B cell (primary cell): ENCODE data around the gene GPRIN2. TPM values are rescaled to one million over a fixed set of nuclear protein-coding genes. Genes with fewer than 3 reads are reported as not detected.

Experiments
- ATAC-seq: fragments of 200-7000 bp; cut with Tn5 transposase; one replicate; pipeline ENCODE4 v1.10.0; 2021; ENCODE audit warnings: low read depth, mild to moderate bottlenecking, moderate number of reproducible peaks, moderate library complexity
- CTCF ChIA-PET: fragments of 350-600 bp; sonication (Branson Sonifier 250); formaldehyde crosslinking; loops from one replicate; lab custom pipeline; 2021; ENCODE audit warnings: antibody characterized with exemption, inconsistent platforms; lab: Charles Lee
- POLR2A ChIA-PET: fragments of 350-600 bp; sonication (Branson Sonifier 250); formaldehyde crosslinking; loops from one replicate; lab custom pipeline; 2021; ENCODE audit warnings: antibody characterized with exemption; lab: Charles Lee
- DNase-seq: peaks from one replicate; pipeline ENCODE4 v3.0.0; 2013
- H2AFZ ChIP-seq: 2 replicates; pipeline ENCODE4 v1.6.1; 2012; ENCODE audit warnings: mild to moderate bottlenecking, low read depth, low read length; ENCODE audit not compliant: insufficient read depth, poor library complexity, severe bottlenecking
- H3K27ac ChIP-seq, 2 donors: 1 replicate in 1 of 2; 2 replicates in 1 of 2; pipeline ENCODE4 v1.5.1; 2012 to 2013; ENCODE audit warnings: low read length in 2 of 2, mild to moderate bottlenecking in 2 of 2, moderate library complexity in 1 of 2
- H3K27me3 ChIP-seq, 4 experiments: fragments of 200-600 bp in 1 of 4; sonication (generic) in 1 of 4; replicated peaks in 1 of 4; 1 replicate in 2 of 4; 2 replicates in 2 of 4; pipeline versions ENCODE4 v1.6.1 to v1.7.0; 2013 to 2016; ENCODE audit warnings: low read length in 3 of 4, mild to moderate bottlenecking in 2 of 4, mixed read lengths in 1 of 4, moderate library complexity in 1 of 4; ENCODE audit not compliant: insufficient read depth in 4 of 4, control insufficient read depth in 3 of 4; ENCODE audit errors: control extremely low read depth in 1 of 4
- H3K36me3 ChIP-seq, 2 experiments: replicated peaks in 1 of 2; 1 replicate in 1 of 2; 2 replicates in 1 of 2; pipeline versions ENCODE4 v1.6.1 to v1.7.1; 2013; ENCODE audit warnings: low read length in 1 of 2; ENCODE audit not compliant: insufficient read depth in 2 of 2, control insufficient read depth in 1 of 2; ENCODE audit errors: control extremely low read depth in 1 of 2, extremely low read depth in 1 of 2
- H3K4me1 ChIP-seq, 2 donors: fragments of 200-600 bp in 1 of 2; sonication (generic) in 1 of 2; 1 replicate in 1 of 2; 2 replicates in 1 of 2; pipeline versions ENCODE4 v1.5.1 to v1.6.1; 2013 to 2017; ENCODE audit warnings: low read length in 2 of 2; ENCODE audit not compliant: control insufficient read depth in 2 of 2, insufficient read depth in 2 of 2
- H3K4me2 ChIP-seq: replicated peaks from 2 replicates; pipeline ENCODE3; 2012; ENCODE audit warnings: mild to moderate bottlenecking, low read depth, low read length; ENCODE audit not compliant: poor library complexity, severe bottlenecking
- H3K4me3 ChIP-seq, 5 experiments: fragments of 200-600 bp in 1 of 5; sonication (generic) in 1 of 5; 1 replicate in 3 of 5; 2 replicates in 2 of 5; pipeline versions ENCODE4 v1.5.1 to v1.7.0; 2011 to 2016; ENCODE audit warnings: low read length in 4 of 5, mild to moderate bottlenecking in 4 of 5, low read depth in 2 of 5, control low read depth in 1 of 5, moderate library complexity in 1 of 5; ENCODE audit not compliant: insufficient read depth in 1 of 5; ENCODE audit errors: control extremely low read depth in 1 of 5, extremely low read depth in 1 of 5
- H3K79me2 ChIP-seq: fragments of 200-600 bp; sonication (generic); one replicate; pipeline ENCODE4 v1.6.0; 2016; ENCODE audit warnings: low read length; ENCODE audit not compliant: control insufficient read depth, insufficient read depth
- H3K9ac ChIP-seq: fragments of 200-600 bp; sonication (generic); 2 replicates; pipeline ENCODE4 v1.6.1; 2017; ENCODE audit warnings: mild to moderate bottlenecking, low read length, moderate library complexity
- H3K9me3 ChIP-seq, 3 donors: one replicate each; pipeline versions ENCODE4 v1.6.1 to v1.7.1; 2013; ENCODE audit warnings: low read length in 2 of 3; ENCODE audit not compliant: control insufficient read depth in 2 of 3, insufficient read depth in 1 of 3; ENCODE audit errors: control extremely low read depth in 1 of 3
- H4K20me1 ChIP-seq: 2 replicates; pipeline ENCODE4 v1.6.0; 2012; ENCODE audit warnings: mild to moderate bottlenecking, low read length; ENCODE audit not compliant: insufficient read depth, control insufficient read depth, poor library complexity, severe bottlenecking
- H3K27ac Mint-ChIP-seq: one replicate; pipeline ENCODE4 v1.8.0; 2021; ENCODE audit warnings: mixed read lengths
- H3K27me3 Mint-ChIP-seq: one replicate; pipeline ENCODE4 v1.8.0; 2021; ENCODE audit warnings: mixed read lengths
- H3K4me1 Mint-ChIP-seq: one replicate; pipeline ENCODE4 v1.8.0; 2021; ENCODE audit warnings: mixed read lengths
- H3K4me3 Mint-ChIP-seq: one replicate; pipeline ENCODE4 v1.8.0; 2021; ENCODE audit warnings: mixed read lengths
- H3K9me3 Mint-ChIP-seq: one replicate; pipeline ENCODE4 v1.8.0; 2022; ENCODE audit warnings: mixed read lengths; ENCODE audit not compliant: insufficient read depth
- EZH2 ChIP-seq: IDR thresholded peaks from 2 replicates; pipeline ENCODE4 v1.6.1; 2012; ENCODE audit warnings: borderline replicate concordance, low read depth, mild to moderate bottlenecking, moderate library complexity, low read length; ENCODE audit not compliant: insufficient read depth, poor library complexity, severe bottlenecking
- WGBS: methylation state at CpG from one replicate; pipeline ENCODE4 v1.1.5; 2013; ENCODE audit warnings: missing lambda C conversion rate; ENCODE audit not compliant: insufficient coverage; 5-methylcytosine and 5-hydroxymethylcytosine counted together
- intact Hi-C: fragments of 100-400 bp; cut with micrococcal nuclease; formaldehyde crosslinking; loops from one replicate; pipeline ENCODE4 v1.10.0; 2022
- polyA plus RNA-seq: library from polyadenylated mRNA; depleted of rRNA; stranded (reverse); fragments of >200 nt; gene quantifications from 2 replicates; pipeline ENCODE4 v1.2.3, GENCODE V29; 2012
- total RNA-seq, 2 donors: library from RNA; stranded (reverse); fragments of 120-200 nt in 1 of 2; gene quantifications; 1 replicate in 1 of 2; 2 replicates in 1 of 2; pipeline versions ENCODE4 v1.2.3 to v1.2.4, GENCODE V29; 2013 to 2022
- TF ChIP-seq, protein P1 (sequence below): fragments of 200-600 bp; IDR thresholded peaks from one replicate; pipeline ENCODE4 v1.8.0; 2022; ENCODE audit warnings: antibody characterized with exemption, mild to moderate bottlenecking

The GPRIN2 gene
- total and polyA plus RNA-seq, 2 donors (not counting 1 experiment from before 2014, with no cell fraction given), result not detected

DNA sequence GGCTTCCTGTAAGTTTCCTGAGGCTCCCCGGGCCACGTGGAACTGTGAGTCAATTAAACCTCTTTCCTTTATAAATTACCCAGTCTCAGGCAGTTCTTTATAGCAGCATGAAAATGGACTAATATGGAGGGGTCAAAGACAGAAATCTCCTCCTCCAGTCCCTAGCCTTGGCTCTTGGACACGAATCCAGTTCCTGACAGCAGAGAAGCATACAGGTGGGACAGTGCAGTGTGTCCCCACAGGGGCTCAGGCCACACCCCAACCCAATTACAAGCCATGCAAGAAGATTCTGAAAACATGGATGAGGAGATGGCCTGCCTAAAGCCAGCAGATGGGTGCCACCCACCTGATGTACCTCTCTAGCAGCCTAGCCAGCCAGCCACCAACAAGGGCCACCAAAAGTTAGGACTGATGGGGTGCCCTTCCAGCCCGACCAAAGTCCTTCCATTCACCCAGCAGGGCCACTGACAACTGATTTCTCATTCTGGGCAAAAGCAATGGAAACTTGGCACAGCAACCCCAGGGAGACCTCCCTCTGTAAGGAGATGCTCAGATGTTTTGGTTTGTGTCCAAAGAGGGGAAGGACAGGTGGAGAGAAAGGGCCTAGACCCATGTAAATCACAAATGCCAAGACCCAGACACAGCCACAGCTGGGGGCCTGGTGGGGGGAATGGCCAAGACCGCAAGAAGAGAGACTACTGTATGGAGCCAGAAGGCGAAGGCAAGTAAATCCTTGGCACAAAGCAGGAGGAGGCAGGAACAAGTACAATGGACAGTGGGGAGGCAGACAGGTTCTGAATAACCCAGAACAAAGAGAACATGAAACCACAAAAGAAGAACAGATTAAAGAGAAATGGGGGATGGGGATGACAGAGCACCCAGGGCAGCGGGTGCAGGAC, 13.6 kb downstream of the GPRIN2 start:
- H3K4me3 ChIP-seq, result no peak overlapping the region
- DNase-seq, result no peak
- no peak overlapping the region for H3K27ac ChIP-seq
- H3K9ac ChIP-seq, result no peak overlapping the region
- intact Hi-C loops, result no loop called here
- peaks cover 47% of the 10 kb centered on the region for H3K27me3 Mint-ChIP-seq
- H3K9me3 ChIP-seq, result peaks cover 0 to 5% (median 0%) of the 10 kb centered on the region in 3 donors
- H3K4me2 ChIP-seq, result no peak overlapping the region
- 76% methylated on average over 7 of the region's 7 CpGs for WGBS
- H3K9me3 Mint-ChIP-seq, result no peaks in the 10 kb centered on the region
- no peak overlapping the region for H3K4me3 Mint-ChIP-seq
- TF ChIP-seq EZH2, result no peak
- TF ChIP-seq, protein P1, sequence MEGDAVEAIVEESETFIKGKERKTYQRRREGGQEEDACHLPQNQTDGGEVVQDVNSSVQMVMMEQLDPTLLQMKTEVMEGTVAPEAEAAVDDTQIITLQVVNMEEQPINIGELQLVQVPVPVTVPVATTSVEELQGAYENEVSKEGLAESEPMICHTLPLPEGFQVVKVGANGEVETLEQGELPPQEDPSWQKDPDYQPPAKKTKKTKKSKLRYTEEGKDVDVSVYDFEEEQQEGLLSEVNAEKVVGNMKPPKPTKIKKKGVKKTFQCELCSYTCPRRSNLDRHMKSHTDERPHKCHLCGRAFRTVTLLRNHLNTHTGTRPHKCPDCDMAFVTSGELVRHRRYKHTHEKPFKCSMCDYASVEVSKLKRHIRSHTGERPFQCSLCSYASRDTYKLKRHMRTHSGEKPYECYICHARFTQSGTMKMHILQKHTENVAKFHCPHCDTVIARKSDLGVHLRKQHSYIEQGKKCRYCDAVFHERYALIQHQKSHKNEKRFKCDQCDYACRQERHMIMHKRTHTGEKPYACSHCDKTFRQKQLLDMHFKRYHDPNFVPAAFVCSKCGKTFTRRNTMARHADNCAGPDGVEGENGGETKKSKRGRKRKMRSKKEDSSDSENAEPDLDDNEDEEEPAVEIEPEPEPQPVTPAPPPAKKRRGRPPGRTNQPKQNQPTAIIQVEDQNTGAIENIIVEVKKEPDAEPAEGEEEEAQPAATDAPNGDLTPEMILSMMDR, result no peak
- H3K4me1 Mint-ChIP-seq, result peaks cover 7% of the 10 kb centered on the region
- no peak overlapping the region for H3K27ac Mint-ChIP-seq
- peaks cover 0 to 27% (median 8%) of the 10 kb centered on the region in 4 experiments for H3K27me3 ChIP-seq
- ATAC-seq, result no peak
- H4K20me1 ChIP-seq, result no peaks in the 10 kb centered on the region
- H2AFZ ChIP-seq, result no peak overlapping the region
- peaks cover 0 to 5% of the 10 kb centered on the region in 2 donors for H3K4me1 ChIP-seq
- ChIA-PET POLR2A (no interaction called here), CTCF (no interaction called here)
- H3K79me2 ChIP-seq, result no peaks in the 10 kb centered on the region
- H3K36me3 ChIP-seq, result no peaks in the 10 kb centered on the region
